WTC11 (cell line): ENCODE results near the gene HOMEZ. TPM values are rescaled to one million over a fixed set of nuclear protein-coding genes. Genes with fewer than 3 reads are reported as not detected.

Experiments
- ATAC-seq: fragments of 200-7000 bp; cut with Tn5 transposase; 2 replicates; pipeline ENCODE4 v1.10.0; 2021; ENCODE audit warnings: mild to moderate bottlenecking, moderate library complexity
- CTCF ChIA-PET: fragments of 300-600 bp; sonication (Branson Sonifier 250); formaldehyde crosslinking; loops from one replicate; lab custom pipeline; 2021; ENCODE audit warnings: antibody characterized with exemption; lab: Charles Lee
- POLR2A ChIA-PET: fragments of 350-600 bp; sonication (Branson Sonifier 250); formaldehyde crosslinking; loops from one replicate; lab custom pipeline; 2021; ENCODE audit warnings: antibody characterized with exemption; lab: Charles Lee
- DNase-seq: peaks from one replicate; pipeline ENCODE4 v3.0.0; 2021; ENCODE audit warnings: low spot score
- H3K27ac Mint-ChIP-seq: 2 replicates; pipeline ENCODE4 v1.8.0; 2021; ENCODE audit warnings: mixed read lengths
- H3K27me3 Mint-ChIP-seq: 2 replicates; pipeline ENCODE4 v1.8.0; 2021; ENCODE audit warnings: low read depth, mild to moderate bottlenecking, moderate library complexity, mixed read lengths
- H3K36me3 Mint-ChIP-seq: 2 replicates; pipeline ENCODE4 v1.8.0; 2021; ENCODE audit warnings: mixed read lengths
- H3K4me1 Mint-ChIP-seq: 2 replicates; pipeline ENCODE4 v1.8.0; 2022; ENCODE audit warnings: mixed read lengths
- H3K4me3 Mint-ChIP-seq: 2 replicates; pipeline ENCODE4 v1.8.0; 2021; ENCODE audit warnings: mild to moderate bottlenecking, moderate library complexity, mixed read lengths
- H3K9me3 Mint-ChIP-seq: 2 replicates; pipeline ENCODE4 v1.8.0; 2021; ENCODE audit warnings: mixed read lengths
- CREM ChIP-seq: sonication (generic); formaldehyde crosslinking; IDR thresholded peaks from 2 replicates; pipeline ENCODE4 v1.8.1; 2022; ENCODE audit warnings: mild to moderate bottlenecking, missing genetic modification reagents, moderate library complexity
- E2F5 ChIP-seq: sonication (generic); formaldehyde crosslinking; IDR thresholded peaks from 2 replicates; pipeline ENCODE4 v1.8.1; 2022; ENCODE audit warnings: mild to moderate bottlenecking, moderate library complexity, missing genetic modification reagents
- ELF4 ChIP-seq: sonication (generic); formaldehyde crosslinking; IDR thresholded peaks from 2 replicates; pipeline ENCODE4 v1.8.1; 2022; ENCODE audit warnings: low read depth, mild to moderate bottlenecking, moderate library complexity, missing genetic modification reagents
- FOXP1 ChIP-seq: sonication (generic); formaldehyde crosslinking; IDR thresholded peaks from 2 replicates; pipeline ENCODE4 v1.8.0; 2022; ENCODE audit warnings: missing genetic modification reagents, mild to moderate bottlenecking, moderate library complexity, borderline replicate concordance
- FOXP4 ChIP-seq: sonication (generic); formaldehyde crosslinking; IDR thresholded peaks from 2 replicates; pipeline ENCODE4 v1.8.0; 2022; ENCODE audit warnings: mild to moderate bottlenecking, missing genetic modification reagents
- HMGXB4 ChIP-seq: sonication (generic); formaldehyde crosslinking; IDR thresholded peaks from 2 replicates; pipeline ENCODE4 v1.8.1; 2023; ENCODE audit warnings: mild to moderate bottlenecking, moderate library complexity, missing genetic modification reagents
- NFYB ChIP-seq: sonication (generic); formaldehyde crosslinking; conservative IDR thresholded peaks from 2 replicates; pipeline ENCODE4 v1.8.0; 2022; ENCODE audit warnings: low read depth, missing genetic modification reagents
- SMAD3 ChIP-seq: sonication (generic); formaldehyde crosslinking; IDR thresholded peaks from 2 replicates; pipeline ENCODE4 v1.8.0; 2022; ENCODE audit warnings: missing genetic modification reagents, mild to moderate bottlenecking, borderline replicate concordance
- TEAD1 ChIP-seq: sonication (generic); formaldehyde crosslinking; IDR thresholded peaks from 2 replicates; pipeline ENCODE4 v1.8.0; 2022; ENCODE audit warnings: mild to moderate bottlenecking, missing genetic modification reagents
- USF2 ChIP-seq: sonication (generic); formaldehyde crosslinking; IDR thresholded peaks from 2 replicates; pipeline ENCODE4 v1.8.1; 2023; ENCODE audit warnings: mild to moderate bottlenecking, missing genetic modification reagents, moderate library complexity
- ZBTB21 ChIP-seq: sonication (generic); formaldehyde crosslinking; IDR thresholded peaks from 2 replicates; pipeline ENCODE4 v1.8.1; 2023; ENCODE audit warnings: mild to moderate bottlenecking, missing genetic modification reagents, borderline replicate concordance
- ZMAT4 ChIP-seq: fragments of 250-450 bp; sonication (Bioruptor Pico); IDR thresholded peaks from 2 replicates; pipeline ENCODE4 v1.9.0; 2021; ENCODE audit warnings: mild to moderate bottlenecking
- ZNF532 ChIP-seq: fragments of 250-450 bp; sonication (Bioruptor Pico); IDR thresholded peaks from 2 replicates; pipeline ENCODE4 v1.9.0; 2021; ENCODE audit warnings: mild to moderate bottlenecking, borderline replicate concordance
- ZNF671 ChIP-seq: fragments of 250-450 bp; sonication (Bioruptor Pico); IDR thresholded peaks from 2 replicates; pipeline ENCODE4 v1.8.0; 2021; ENCODE audit warnings: mild to moderate bottlenecking
- total RNA-seq: library from RNA; stranded (reverse); gene quantifications from 3 replicates; pipeline ENCODE4 v1.2.3, GENCODE V29; 2021

HOMEZ gene
- total RNA-seq, 1 experiment from 2014 or later, result 10.7 TPM

- CTCF ChIA-PET, result interaction anchor here (0.9 kb wide), 2 partner anchors 8 to 17 kb away, joined by 3 read pairs; partner anchors contain the start of gene PPP1R3E
- TF ChIP-seq ZMAT4 (CRISPR knock-in tag), result no peak
- no peak for TF ChIP-seq HMGXB4 (CRISPR knock-in tag)
- TF ChIP-seq SMAD3 (CRISPR knock-in tag), result no peak
- TF ChIP-seq ELF4 (CRISPR knock-in tag), result no peak
- TF ChIP-seq TEAD1, result no peak
- no peak for TF ChIP-seq E2F5 (CRISPR knock-in tag)
- TF ChIP-seq ZNF671 (CRISPR knock-in tag), result no peak
- no peak for TF ChIP-seq ZBTB21 (CRISPR knock-in tag)
- no peak for TF ChIP-seq FOXP1 (CRISPR knock-in tag)
- no peak for TF ChIP-seq ZNF532 (CRISPR knock-in tag)
- no peak for TF ChIP-seq NFYB
- TF ChIP-seq FOXP4 (CRISPR knock-in tag), result no peak
- TF ChIP-seq USF2 (CRISPR knock-in tag), result no peak
- TF ChIP-seq, all 79 proteins: peak for 0
- POLR2A ChIA-PET, result no interaction called here
- no peak overlapping the region for H3K27ac Mint-ChIP-seq
- no peaks in the 10 kb centered on the region for H3K27me3 Mint-ChIP-seq
- H3K9me3 Mint-ChIP-seq, result no peaks in the 10 kb centered on the region
- H3K4me1 Mint-ChIP-seq, result peaks cover 17% of the 10 kb centered on the region
- no peak overlapping the region for H3K4me3 Mint-ChIP-seq
- H3K36me3 Mint-ChIP-seq, result peaks cover 6% of the 10 kb centered on the region
- DNase-seq (no peak), ATAC-seq (no peak)
Measured at GRCh38 chr14:23310546-23310945, 24.6 kb upstream of the HOMEZ start.

- H3K4me1 Mint-ChIP-seq, result peaks cover 18% of the 10 kb centered on the region
- TF ChIP-seq CREM (CRISPR knock-in tag), result no peak
- CTCF ChIA-PET, result interaction anchor here (1.1 kb wide), 1 partner anchor 18 kb away, joined by 3 read pairs; no protein-coding TSS in a partner anchor
- H3K36me3 Mint-ChIP-seq, result peaks cover 6% of the 10 kb centered on the region
- H3K27ac Mint-ChIP-seq, result no peak overlapping the region
- H3K4me3 Mint-ChIP-seq, result 0 out of 2 replicates have a peak overlapping the region, but pooled peaks have one; percentile 87
- ATAC-seq, result no peak
- H3K9me3 Mint-ChIP-seq, result no peaks in the 10 kb centered on the region
- H3K27me3 Mint-ChIP-seq, result peaks cover 4% of the 10 kb centered on the region
- POLR2A ChIA-PET, result no interaction called here
- DNase-seq, result no peak
Measured at GRCh38 chr14:23308721-23309445, 23.0 kb upstream of the HOMEZ start.
